Measurements from ENCODE around the gene LRP6. TPM values are rescaled to one million over a fixed set of nuclear protein-coding genes. Genes with fewer than 3 reads are reported as not detected.

LRP6 gene
- total RNA-seq, 1 experiment from 2014 or later: 28.1 TPM

DNA sequence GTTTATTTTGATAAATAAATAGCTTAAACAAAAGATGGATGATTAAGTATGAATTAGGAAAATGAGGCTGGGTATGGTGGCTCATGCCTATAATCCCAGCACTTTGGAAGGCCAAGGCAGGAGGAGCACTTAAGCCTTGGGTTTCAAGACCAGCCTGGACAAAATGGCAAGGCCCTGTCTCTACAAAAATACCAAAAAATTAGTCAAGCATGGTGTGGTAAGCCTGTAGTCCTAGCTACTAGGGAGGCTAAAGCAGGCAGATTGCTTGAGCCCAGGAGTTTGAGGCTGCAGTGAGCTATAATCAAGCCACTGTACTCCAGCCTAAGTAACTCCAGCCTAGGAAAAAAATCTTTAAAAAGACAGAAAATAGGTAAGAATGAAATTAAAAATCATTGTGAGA is 100.1 kb downstream of the LRP6 start:
- Histone ChIP-seq H3K4me3 (replicated peaks in 1 of 2; ENCODE audit: low read depth in 1 of 2, low read length in 2 of 2) (no peak overlapping the region), H3K27me3 (ENCODE audit: insufficient read depth, low read length) (no peaks in the 10 kb centered on the region), H3K9me3 (ENCODE audit: control insufficient read depth in 1 of 2, insufficient read depth in 1 of 2, low read depth in 1 of 2, low read length in 2 of 2) (no peaks in the 10 kb centered on the region), H3K36me3 (ENCODE audit: control insufficient read depth in 1 of 2, insufficient read depth in 2 of 2, low read length in 2 of 2) (no peaks in the 10 kb centered on the region), H2AFZ (ENCODE audit: low read depth, low read length, poor library complexity, severe bottlenecking) (no peak overlapping the region), H3K4me1 (ENCODE audit: control insufficient read depth in 1 of 2, insufficient read depth in 2 of 2, low read length in 2 of 2) (no peaks in the 10 kb centered on the region), H3K27ac (ENCODE audit: low read depth, low read length) (no peak overlapping the region), H4K20me1 (ENCODE audit: insufficient read depth) (no peaks in the 10 kb centered on the region), H3K4me2 (ENCODE audit: low read length) (no peak overlapping the region), H3K9me2 (ENCODE audit: insufficient read depth) (no peaks in the 10 kb centered on the region), H3K9ac (ENCODE audit: low read length) (no peak overlapping the region), H3K79me2 (ENCODE audit: insufficient read depth, low read length) (no peaks in the 10 kb centered on the region)
- intact Hi-C loops (cut with micrococcal nuclease): no loop called here
- POLR2A ChIA-PET: no interaction called here
- no TSS peak for BruUV-seq (replicated peaks)
- CTCF ChIA-PET: no interaction called here
- no peak for ATAC-seq
- no peak for TF ChIP-seq CEBPB (IDR thresholded peaks at IDR 0.05; ENCODE audit: low read depth)
- TF ChIP-seq CTCF (IDR thresholded peaks at IDR 0.05 in 2 of 3, conservative IDR thresholded peaks at IDR 0.05 in 1 of 3; ENCODE audit: borderline replicate concordance in 1 of 3, insufficient read depth in 1 of 3, low read depth in 2 of 3, low read length in 2 of 3): no peak
- TF ChIP-seq CBX3 (IDR thresholded peaks at IDR 0.05; ENCODE audit: low read depth): no peak
- TF ChIP-seq ELF1 (IDR thresholded peaks at IDR 0.05; ENCODE audit: borderline replicate concordance, low read depth): no peak
- TF ChIP-seq YY1 (IDR thresholded peaks at IDR 0.05; ENCODE audit: extremely low read depth, insufficient replicate concordance, low read depth, low read length): no peak
- no peak for TF ChIP-seq SRF (IDR thresholded peaks at IDR 0.05; ENCODE audit: low read depth)
- TF ChIP-seq EZH2phosphoT487 (IDR thresholded peaks at IDR 0.05; ENCODE audit: borderline replicate concordance): no peak
- TF ChIP-seq SIN3A (IDR thresholded peaks at IDR 0.05; ENCODE audit: low read depth): no peak
- no peak for TF ChIP-seq POLR2A (IDR thresholded peaks at IDR 0.05; ENCODE audit: borderline replicate concordance, extremely low read depth, insufficient read depth, insufficient read length)
- TF ChIP-seq EGR1 (IDR thresholded peaks at IDR 0.05; ENCODE audit: low read depth): no peak
- no peak for TF ChIP-seq EZH2 (IDR thresholded peaks at IDR 0.05)
- TF ChIP-seq MAX (IDR thresholded peaks at IDR 0.05): no peak
- TF ChIP-seq FOSL1 (IDR thresholded peaks at IDR 0.05; ENCODE audit: low read depth): no peak
- TF ChIP-seq, protein P1, sequence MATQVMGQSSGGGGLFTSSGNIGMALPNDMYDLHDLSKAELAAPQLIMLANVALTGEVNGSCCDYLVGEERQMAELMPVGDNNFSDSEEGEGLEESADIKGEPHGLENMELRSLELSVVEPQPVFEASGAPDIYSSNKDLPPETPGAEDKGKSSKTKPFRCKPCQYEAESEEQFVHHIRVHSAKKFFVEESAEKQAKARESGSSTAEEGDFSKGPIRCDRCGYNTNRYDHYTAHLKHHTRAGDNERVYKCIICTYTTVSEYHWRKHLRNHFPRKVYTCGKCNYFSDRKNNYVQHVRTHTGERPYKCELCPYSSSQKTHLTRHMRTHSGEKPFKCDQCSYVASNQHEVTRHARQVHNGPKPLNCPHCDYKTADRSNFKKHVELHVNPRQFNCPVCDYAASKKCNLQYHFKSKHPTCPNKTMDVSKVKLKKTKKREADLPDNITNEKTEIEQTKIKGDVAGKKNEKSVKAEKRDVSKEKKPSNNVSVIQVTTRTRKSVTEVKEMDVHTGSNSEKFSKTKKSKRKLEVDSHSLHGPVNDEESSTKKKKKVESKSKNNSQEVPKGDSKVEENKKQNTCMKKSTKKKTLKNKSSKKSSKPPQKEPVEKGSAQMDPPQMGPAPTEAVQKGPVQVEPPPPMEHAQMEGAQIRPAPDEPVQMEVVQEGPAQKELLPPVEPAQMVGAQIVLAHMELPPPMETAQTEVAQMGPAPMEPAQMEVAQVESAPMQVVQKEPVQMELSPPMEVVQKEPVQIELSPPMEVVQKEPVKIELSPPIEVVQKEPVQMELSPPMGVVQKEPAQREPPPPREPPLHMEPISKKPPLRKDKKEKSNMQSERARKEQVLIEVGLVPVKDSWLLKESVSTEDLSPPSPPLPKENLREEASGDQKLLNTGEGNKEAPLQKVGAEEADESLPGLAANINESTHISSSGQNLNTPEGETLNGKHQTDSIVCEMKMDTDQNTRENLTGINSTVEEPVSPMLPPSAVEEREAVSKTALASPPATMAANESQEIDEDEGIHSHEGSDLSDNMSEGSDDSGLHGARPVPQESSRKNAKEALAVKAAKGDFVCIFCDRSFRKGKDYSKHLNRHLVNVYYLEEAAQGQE (IDR thresholded peaks at IDR 0.05; ENCODE audit: low read depth): no peak
- no peak for TF ChIP-seq SP1 (IDR thresholded peaks at IDR 0.05; ENCODE audit: low read depth)
- TF ChIP-seq TCF7L2 (IDR thresholded peaks at IDR 0.05; ENCODE audit: borderline replicate concordance, extremely low read depth, insufficient read depth, insufficient read length): no peak
- no peak for TF ChIP-seq RAD21 (IDR thresholded peaks at IDR 0.05; ENCODE audit: low read depth)
- RAD21 ChIA-PET (ENCODE audit: low non-redundant PET in 1 of 2, low total read pairs in 2 of 2, uncharacterized antibody in 2 of 2, unreplicated experiment in 2 of 2): no interaction called here
- no peak for DNase-seq (ENCODE audit: low read depth, low spot score)

Data from HCT116 (cell line).